ENCODE measurements around the gene ISG20L2.

ISG20L2 gene

GRCh38 chr1:156752843-156753482, 24.4 kb upstream of the ISG20L2 start:
- DNase-seq (ENCODE audit: low read depth in 2 of 2) = no peak

- DNase-seq (ENCODE audit: low read depth in 2 of 2) = peak; percentile 92 to 95
These were observed 23.4 kb upstream of the ISG20L2 start for GRCh38 chr1:156751757-156752481.

- no peak for DNase-seq (ENCODE audit: low read depth in 2 of 2)
These were observed 22.8 kb upstream of the ISG20L2 start, which contains the start of gene HDGF for GRCh38 chr1:156751451-156751756. TSS of gene HDGF (minus strand) at chr1:156751675. CDS start at chr1:156751429, 246 bp downstream.

- no peak for DNase-seq (ENCODE audit: low read depth in 2 of 2)
These were observed 22.3 kb upstream of the ISG20L2 start for GRCh38 chr1:156750711-156751450.

- no peak for DNase-seq (ENCODE audit: low read depth in 2 of 2)
These were observed 21.7 kb upstream of the ISG20L2 start for GRCh38 chr1:156750191-156750672.

- no peak for DNase-seq (ENCODE audit: low read depth in 2 of 2)
These were observed 21.0 kb upstream of the ISG20L2 start for GRCh38 chr1:156749419-156750118.

GRCh38 chr1:156748670-156749418, 20.3 kb upstream of the ISG20L2 start:
- no peak for DNase-seq (ENCODE audit: low read depth in 2 of 2)

- no peak for DNase-seq (ENCODE audit: low read depth in 2 of 2)
These were observed 19.4 kb upstream of the ISG20L2 start for GRCh38 chr1:156747742-156748669.

- peak in 1 of 2 donors; percentile 31 for DNase-seq (ENCODE audit: low read depth in 2 of 2)
These were observed 18.4 kb upstream of the ISG20L2 start for GRCh38 chr1:156746728-156747631.

GRCh38 chr1:156746406-156746727, 17.8 kb upstream of the ISG20L2 start:
- no peak for DNase-seq (ENCODE audit: low read depth in 2 of 2)

GRCh38 chr1:156745881-156746280, 17.3 kb upstream of the ISG20L2 start:
- DNase-seq (ENCODE audit: low read depth in 2 of 2) = no peak

GRCh38 chr1:156744786-156745419, 16.3 kb upstream of the ISG20L2 start:
- DNase-seq (ENCODE audit: low read depth in 2 of 2) = no peak

GRCh38 chr1:156744344-156744743, 15.8 kb upstream of the ISG20L2 start:
- no peak for DNase-seq (ENCODE audit: low read depth in 2 of 2)

- DNase-seq (ENCODE audit: low read depth in 2 of 2) = no peak
These were observed 15.1 kb upstream of the ISG20L2 start for GRCh38 chr1:156743367-156744302.

- no peak for DNase-seq (ENCODE audit: low read depth in 2 of 2)
These were observed 14.2 kb upstream of the ISG20L2 start for GRCh38 chr1:156742801-156743200.

GRCh38 chr1:156742017-156742416, 13.5 kb upstream of the ISG20L2 start:
- DNase-seq (ENCODE audit: low read depth in 2 of 2) = no peak

- no peak for DNase-seq (ENCODE audit: low read depth in 2 of 2)
These were observed 13.0 kb upstream of the ISG20L2 start for GRCh38 chr1:156741481-156741983.

Measured in stimulated activated CD8-positive, alpha-beta memory T cell treated with anti-CD3 and anti-CD28 coated beads, Interleukin-2, amount 100 ng/mL, for 1 hour (primary cell).